ENCODE data around the gene DPEP1. TPM values are rescaled to one million over a fixed set of nuclear protein-coding genes. Genes with fewer than 3 reads are reported as not detected.

Gene DPEP1
- total RNA-seq, 1 experiment from 2014 or later = 1.1 TPM

- Histone ChIP-seq H4K5ac (ENCODE audit: insufficient read length, low read depth, low read length) (no peak overlapping the region), H4K8ac (replicated peaks; ENCODE audit: insufficient read length, low read depth, low read length) (no peak overlapping the region), H3K23me2 (ENCODE audit: insufficient read length, low read depth, low read length, poor library complexity, severe bottlenecking) (no peaks in the 10 kb centered on the region), H2BK20ac (ENCODE audit: low read depth, low read length, poor library complexity, severe bottlenecking) (no peak overlapping the region), H3K79me2 (ENCODE audit: insufficient read depth, low read length) (no peaks in the 10 kb centered on the region), H3K27ac (ENCODE audit: insufficient read length, low read depth, low read length) (no peak overlapping the region), H3K9ac (ENCODE audit: extremely low read depth, insufficient read length, low read length) (no peak overlapping the region), H3K18ac (ENCODE audit: insufficient read length, low read depth, low read length) (no peak overlapping the region), H2BK15ac (ENCODE audit: low read depth, low read length) (no peak overlapping the region), H3K27me3 (ENCODE audit: insufficient read depth, low read length) (peaks cover 2% of the 10 kb centered on the region; the same call in 1 of the 2 replicates), H2BK120ac (ENCODE audit: low read depth, low read length, poor library complexity, severe bottlenecking) (no peak overlapping the region), H3T11ph (ENCODE audit: low read length) (no peak overlapping the region), H2AK5ac (ENCODE audit: insufficient read length, low read length) (no peak overlapping the region), H2BK12ac (ENCODE audit: insufficient read length, low read depth, low read length) (no peak overlapping the region), H3K56ac (ENCODE audit: insufficient read length, low read depth, low read length) (no peak overlapping the region), H3K4me1 (ENCODE audit: insufficient read depth, low read length) (no peaks in the 10 kb centered on the region), H3K79me1 (ENCODE audit: insufficient read depth, low read depth, low read length, poor library complexity, severe bottlenecking) (no peaks in the 10 kb centered on the region), H3K9me3 (ENCODE audit: control insufficient read depth, low read depth, low read length) (no peaks in the 10 kb centered on the region), H4K20me1 (ENCODE audit: control insufficient read depth, insufficient read depth, insufficient read length) (no peaks in the 10 kb centered on the region), H3K23ac (ENCODE audit: insufficient read length, low read depth, low read length) (no peak overlapping the region), H3K4me2 (ENCODE audit: insufficient read depth, insufficient read length, low read length) (no peak overlapping the region), H2AFZ (ENCODE audit: low read length) (no peak overlapping the region), H3K4ac (ENCODE audit: low read depth, low read length) (no peak overlapping the region), H4K91ac (ENCODE audit: insufficient read length, low read depth, low read length) (no peak overlapping the region), H3K14ac (ENCODE audit: insufficient read depth, low read length) (no peak overlapping the region; the same call in 1 of the 2 replicates), H2BK5ac (ENCODE audit: insufficient read length, low read length) (no peak overlapping the region)
- DNase-seq = no peak
- no peaks in the 10 kb centered on the region for H3K36me3 Mint-ChIP-seq (ENCODE audit: insufficient read depth in 1 of 3, low read depth in 3 of 3)
- no peak for TF ChIP-seq CTCF (conservative IDR thresholded peaks at IDR 0.05)
- peaks cover 16% of the 10 kb centered on the region for H3K27me3 Mint-ChIP-seq (ENCODE audit: low read depth)
- H3K9me3 Mint-ChIP-seq = no peaks in the 10 kb centered on the region
- peaks cover 7 to 11% of the 10 kb centered on the region in 2 experiments for H3K4me1 Mint-ChIP-seq
- H3K27ac Mint-ChIP-seq = no peak overlapping the region
- H3K4me3 Mint-ChIP-seq = no peak overlapping the region
- no CpG with 5 or more reads among the region's 12 CpGs for WGBS (ENCODE audit: extremely low coverage, insufficient read length, low lambda C conversion rate)
These were observed 23.2 kb downstream of the DPEP1 start for GRCh38 chr16:89636663-89637062.

Data from H9 (cell line).